Nasal cavity respiratory epithelium epithelial cell of viscerocranial mucosa (primary cell): ENCODE data around the gene SRCIN1. TPM values are rescaled to one million over a fixed set of nuclear protein-coding genes. Genes with fewer than 3 reads are reported as not detected.

Source experiments
- total RNA-seq: library from RNA; depleted of rRNA; stranded (reverse); fragments of >200 nt; gene quantifications from 2 replicates; pipeline ENCODE4 v1.2.3, GENCODE V29; 2014

The SRCIN1 gene
- 0.64 and 0.68 TPM in 2 replicates for total RNA-seq

DNA sequence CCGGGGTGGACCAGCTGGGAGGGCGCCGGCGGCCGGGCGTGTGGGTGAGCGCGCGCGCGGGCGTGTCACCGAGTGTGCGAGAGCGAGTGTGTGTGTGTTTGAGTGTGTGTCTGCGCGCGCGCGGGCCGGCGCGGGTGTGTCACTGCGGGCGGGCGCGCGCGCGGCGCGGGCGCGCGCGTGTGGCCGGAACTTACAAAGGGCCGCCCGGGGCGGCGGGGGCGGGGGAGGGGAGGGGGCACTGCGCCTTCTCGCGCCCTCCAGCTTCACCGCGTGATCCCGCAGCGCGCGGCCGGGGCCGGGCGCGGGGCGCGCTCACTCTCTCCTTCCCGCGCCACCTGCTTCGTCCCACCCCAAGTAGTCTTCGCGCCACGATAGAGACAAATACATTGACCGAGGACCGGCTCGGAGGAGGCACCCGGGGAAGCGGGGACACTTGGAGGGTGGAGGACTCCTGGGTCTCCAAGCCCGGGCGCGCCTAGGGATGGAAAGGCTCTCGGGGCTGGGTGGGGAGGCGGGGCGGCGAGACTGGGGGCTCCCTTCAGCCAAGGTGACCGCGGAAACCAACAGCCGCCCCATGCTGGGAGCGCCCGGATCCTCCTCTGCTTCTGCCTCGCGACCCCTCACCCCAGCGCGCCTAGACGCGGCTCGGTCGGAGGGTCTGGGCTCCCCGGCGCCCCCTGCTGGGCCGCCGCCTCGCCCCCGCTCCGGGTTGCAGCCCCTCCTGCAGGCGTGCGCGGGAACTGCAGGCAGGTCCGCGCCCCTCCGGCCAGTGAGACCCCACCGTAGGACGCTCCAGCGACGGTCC lies at the start of gene SRCIN1:
SRCIN1 (minus strand) TSS at position 112 of the 805 bp plus-strand sequence. CDS start 247 bp downstream, outside the sequence.

Other genes with a start within 250 kb of the SRCIN1 start
- 21.2 and 74.5 TPM in 2 replicates for gene ARHGAP23, start 177.5 kb downstream of the SRCIN1 start, total RNA-seq
- gene EPOP, start 69.0 kb upstream of the SRCIN1 start, total RNA-seq: 2.6 and 5.8 TPM in 2 replicates
- gene MLLT6, start 99.3 kb upstream of the SRCIN1 start, total RNA-seq: 12.6 and 33.0 TPM in 2 replicates
- gene CISD3, start 124.4 kb upstream of the SRCIN1 start, total RNA-seq: 4.2 and 5.5 TPM in 2 replicates
- gene PCGF2, start 142.4 kb upstream of the SRCIN1 start, total RNA-seq: 2.4 and 2.6 TPM in 2 replicates
- gene PSMB3, start 146.8 kb upstream of the SRCIN1 start, total RNA-seq: 117 and 224 TPM in 2 replicates
- 15.0 and 53.5 TPM in 2 replicates for gene PIP4K2B, start 193.6 kb upstream of the SRCIN1 start, total RNA-seq
- 13.0 and 13.8 TPM in 2 replicates for gene CWC25, start 219.4 kb upstream of the SRCIN1 start, total RNA-seq
- 1,417 and 1,864 TPM in 2 replicates for gene RPL23, start 247.8 kb upstream of the SRCIN1 start, total RNA-seq